SK-N-SH (cell line): ENCODE measurements around the gene ALS2CL. TPM values are rescaled to one million over a fixed set of nuclear protein-coding genes. Genes with fewer than 3 reads are reported as not detected.

Source experiments
- CTCF ChIA-PET: fragments of 300-600, 350-600 bp; formaldehyde crosslinking; extraction: SDS; loops from one replicate; lab custom pipeline; 2021; lab: Yijun Ruan, JAX
- POLR2A ChIA-PET: fragments of 350-600 bp; sonication (Branson Sonifier 250); formaldehyde crosslinking; extraction: SDS; loops from one replicate; lab custom pipeline; 2020; ENCODE audit warnings: antibody characterized with exemption, inconsistent platforms; lab: Yijun Ruan, JAX
- DNase-seq: peaks from one replicate; pipeline ENCODE4 v3.0.0; 2012
- H2AFZ ChIP-seq: fragments of 200-600 bp; sonication (generic); 2 replicates; pipeline ENCODE4 v1.8.1; 2016; ENCODE audit warnings: antibody characterized with exemption, mild to moderate bottlenecking, low read depth
- H3F3A ChIP-seq: fragments of 200-600 bp; sonication (generic); replicated peaks from 2 replicates; pipeline ENCODE3; 2016; ENCODE audit warnings: antibody characterized with exemption, mild to moderate bottlenecking; ENCODE audit not compliant: insufficient read depth
- H3K27ac ChIP-seq, 2 experiments: fragments of 200-500 bp in 1 of 2; fragments of 200-600 bp in 1 of 2; sonication (Bioruptor generic) in 1 of 2; sonication (generic), shearing (Covaris generic) in 1 of 2; 2 replicates each; pipeline versions ENCODE4 v1.5.1 to v1.6.1; 2014 to 2016; ENCODE audit warnings: low read depth in 2 of 2, inconsistent platforms in 1 of 2, low read length in 1 of 2, mild to moderate bottlenecking in 1 of 2, mixed read lengths in 1 of 2
- H3K27me3 ChIP-seq: fragments of 200-600 bp; sonication (generic), shearing (Covaris generic); 2 replicates; pipeline ENCODE4 v1.6.1; 2016; ENCODE audit warnings: mixed run types; ENCODE audit not compliant: insufficient read depth
- H3K36me3 ChIP-seq, 2 experiments: fragments of 200-500 bp in 1 of 2; fragments of 200-600 bp in 1 of 2; sonication (Bioruptor generic) in 1 of 2; sonication (generic) in 1 of 2; replicated peaks in 1 of 2; 2 replicates each; pipeline versions ENCODE3 to v1.5.1; 2014 to 2016; ENCODE audit warnings: low read length in 1 of 2, mild to moderate bottlenecking in 1 of 2; ENCODE audit not compliant: insufficient read depth in 2 of 2, control insufficient read depth in 1 of 2
- H3K4me1 ChIP-seq, 2 experiments: fragments of 200-500 bp in 1 of 2; fragments of 200-600 bp in 1 of 2; sonication (Bioruptor generic) in 1 of 2; sonication (generic), shearing (Covaris generic) in 1 of 2; 2 replicates each; pipeline versions ENCODE4 v1.5.1 to v1.6.1; 2014 to 2016; ENCODE audit warnings: low read depth in 1 of 2, low read length in 1 of 2, mixed run types in 1 of 2; ENCODE audit not compliant: insufficient read depth in 2 of 2, control insufficient read depth in 1 of 2
- H3K4me2 ChIP-seq: fragments of 200-600 bp; sonication (generic), shearing (Covaris generic); 2 replicates; pipeline ENCODE4 v1.6.1; 2017; ENCODE audit warnings: mixed run types
- H3K4me3 ChIP-seq, 2 experiments: fragments of 200-500 bp in 1 of 2; fragments of 200-600 bp in 1 of 2; sonication (Bioruptor generic) in 1 of 2; sonication (generic), shearing (Covaris generic) in 1 of 2; 2 replicates each; pipeline versions ENCODE4 v1.5.1 to v1.8.1; 2014 to 2016; ENCODE audit warnings: low read depth in 2 of 2, inconsistent platforms in 1 of 2, low read length in 1 of 2, mild to moderate bottlenecking in 1 of 2, mixed read lengths in 1 of 2, moderate library complexity in 1 of 2
- H3K79me2 ChIP-seq: fragments of 200-600 bp; sonication (generic); 2 replicates; pipeline ENCODE4 v1.8.1; 2017; ENCODE audit warnings: mild to moderate bottlenecking; ENCODE audit not compliant: insufficient read depth
- H3K9ac ChIP-seq: fragments of 200-600 bp; sonication (generic); 2 replicates; pipeline ENCODE4 v1.6.1; 2017; ENCODE audit warnings: mixed run types
- H3K9me2 ChIP-seq: fragments of 200-600 bp; sonication (generic); 2 replicates; pipeline ENCODE4 v1.6.1; 2017; ENCODE audit warnings: mixed run types
- H3K9me3 ChIP-seq: fragments of 200-600 bp; sonication (generic); 2 replicates; pipeline ENCODE4 v1.6.1; 2017; ENCODE audit warnings: mixed run types, mild to moderate bottlenecking, moderate library complexity
- H4K20me1 ChIP-seq: fragments of 200-600 bp; sonication (generic); 2 replicates; pipeline ENCODE4 v1.6.1; 2017; ENCODE audit warnings: mild to moderate bottlenecking, mixed run types; ENCODE audit not compliant: insufficient read depth
- CHD2 ChIP-seq: fragments of 150-350 bp; IDR thresholded peaks from 2 replicates; pipeline ENCODE4 v1.6.1; 2018; ENCODE audit warnings: low read length; ENCODE audit not compliant: partially characterized antibody
- ELF1 ChIP-seq: IDR thresholded peaks from 2 replicates; pipeline ENCODE4 v1.4.0; 2012
- FOSL2 ChIP-seq: IDR thresholded peaks from 2 replicates; pipeline ENCODE4 v1.4.0; 2012; ENCODE audit warnings: low read depth, mild to moderate bottlenecking, moderate library complexity, borderline replicate concordance
- FOXJ3 ChIP-seq: sonication (generic); formaldehyde crosslinking; IDR thresholded peaks from 2 replicates; pipeline ENCODE4 v1.5.1; 2020; ENCODE audit warnings: mild to moderate bottlenecking, missing genetic modification reagents
- GABPA ChIP-seq: IDR thresholded peaks from 2 replicates; pipeline ENCODE4 v1.4.0; 2012; ENCODE audit warnings: low read depth, mild to moderate bottlenecking
- GATA2 ChIP-seq: sonication (generic); formaldehyde crosslinking; IDR thresholded peaks from 2 replicates; pipeline ENCODE4 v1.5.0; 2020; ENCODE audit warnings: mild to moderate bottlenecking, missing genetic modification reagents
- JUND ChIP-seq: IDR thresholded peaks from 2 replicates; pipeline ENCODE4 v1.4.0; 2012
- MEF2A ChIP-seq: IDR thresholded peaks from 2 replicates; pipeline ENCODE4 v1.4.0; 2012; ENCODE audit warnings: low read depth, borderline replicate concordance
- NFIC ChIP-seq: IDR thresholded peaks from 2 replicates; pipeline ENCODE4 v1.4.0; 2012; ENCODE audit warnings: borderline replicate concordance
- NRF1 ChIP-seq: IDR thresholded peaks from 2 replicates; pipeline ENCODE4 v1.6.1; 2012; ENCODE audit warnings: low read depth, mild to moderate bottlenecking, low read length
- POLR2AphosphoS5 ChIP-seq: IDR thresholded peaks from 2 replicates; pipeline ENCODE4 v1.6.1; 2012; ENCODE audit warnings: low read depth, low read length
- RCOR1 ChIP-seq: fragments of 150-350 bp; IDR thresholded peaks from 2 replicates; pipeline ENCODE4 v1.6.1; 2017; ENCODE audit warnings: antibody characterized with exemption, low read length
- RFX5 ChIP-seq: IDR thresholded peaks from 2 replicates; pipeline ENCODE4 v1.6.1; 2012; ENCODE audit warnings: mild to moderate bottlenecking, improper control_type of control experiment, low read length
- RXRA ChIP-seq: IDR thresholded peaks from 2 replicates; pipeline ENCODE4 v1.4.0; 2012; ENCODE audit warnings: low read depth, mild to moderate bottlenecking, borderline replicate concordance
- SIN3A ChIP-seq: IDR thresholded peaks from 2 replicates; pipeline ENCODE4 v1.6.1; 2012; ENCODE audit warnings: low read depth, mild to moderate bottlenecking, low read length, moderate library complexity, borderline replicate concordance
- SMC3 ChIP-seq: IDR thresholded peaks from 2 replicates; pipeline ENCODE4 v1.6.1; 2012; ENCODE audit warnings: low read depth, low read length, improper control_type of control experiment
- TEAD4 ChIP-seq: IDR thresholded peaks from 2 replicates; pipeline ENCODE4 v1.4.0; 2012; ENCODE audit warnings: mild to moderate bottlenecking, borderline replicate concordance; ENCODE audit not compliant: insufficient read depth
- YY1 ChIP-seq: IDR thresholded peaks from 2 replicates; pipeline ENCODE4 v1.4.0; 2012; ENCODE audit warnings: low read depth, mild to moderate bottlenecking
- WGBS: methylation state at CpG from one replicate; pipeline ENCODE4 v1.1.6; 2017; ENCODE audit warnings: low lambda C conversion rate; 5-methylcytosine and 5-hydroxymethylcytosine counted together
- polyA plus RNA-seq, 3 experiments: library from polyadenylated mRNA; depleted of rRNA; stranded (reverse); fragments of >200 nt; gene quantifications; 2 replicates each; pipeline ENCODE4 v1.2.3, GENCODE V29; 2012
- TF ChIP-seq, protein P1 (sequence below): IDR thresholded peaks from 2 replicates; pipeline ENCODE4 v1.4.0; 2012; ENCODE audit warnings: low read depth, borderline replicate concordance
- TF ChIP-seq, protein P2 (sequence below): fragments of 150-350 bp; IDR thresholded peaks from 2 replicates; pipeline ENCODE4 v1.6.1; 2016; ENCODE audit warnings: mild to moderate bottlenecking, low read depth, low read length
- TF ChIP-seq, protein P3 (sequence below): fragments of 200-600 bp; sonication (generic); IDR thresholded peaks from 2 replicates; pipeline ENCODE4 v1.6.1; 2017; ENCODE audit warnings: antibody characterized with exemption, mild to moderate bottlenecking, moderate library complexity
- TF ChIP-seq, protein P4 (sequence below): IDR thresholded peaks from 2 replicates; pipeline ENCODE4 v1.4.0; 2012; ENCODE audit warnings: low read depth, borderline replicate concordance

Gene ALS2CL
- polyA plus RNA-seq, 1 of the 3 experiments (the other 2 are of a cell fraction) = 0.18 TPM

DNA sequence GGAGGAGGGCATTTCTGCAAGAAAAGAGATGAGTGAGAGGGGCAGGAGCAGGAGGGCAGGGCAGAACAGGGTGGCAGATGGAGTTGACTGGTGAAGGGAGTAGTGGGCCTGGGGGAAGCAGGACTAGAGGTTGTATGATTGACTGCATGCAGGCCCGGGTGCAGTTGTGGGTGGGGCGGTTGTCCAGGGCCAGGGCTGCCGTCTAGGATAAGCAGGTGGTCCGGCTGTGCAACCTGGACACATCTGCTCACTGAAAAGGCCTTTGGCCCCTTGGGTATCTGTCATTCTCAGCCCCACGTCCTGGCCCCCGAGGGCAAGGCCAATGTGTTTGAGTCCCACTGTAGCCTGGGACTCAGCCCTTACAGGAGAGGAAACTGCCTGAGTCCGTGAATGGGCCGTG, 25.4 kb downstream of the ALS2CL start:
- Histone ChIP-seq H3K27ac (no peak overlapping the region), H3K9me3 (no peaks in the 10 kb centered on the region), H3K79me2 (no peaks in the 10 kb centered on the region), H3K27me3 (no peaks in the 10 kb centered on the region), H3K9me2 (no peaks in the 10 kb centered on the region), H4K20me1 (no peaks in the 10 kb centered on the region), H3K9ac (no peak overlapping the region), H3K4me1 (peaks cover 0 to 40% of the 10 kb centered on the region in 2 experiments; a peak in 1 of 4 replicates), H3F3A (no peaks in the 10 kb centered on the region), H3K36me3 (no peaks in the 10 kb centered on the region), H2AFZ (no peak overlapping the region), H3K4me3 (no peak overlapping the region), H3K4me2 (no peak overlapping the region)
- ChIA-PET CTCF (interaction anchor here (5.4 kb wide), 1 partner anchor 179 kb away, joined by 24 read pairs; no protein-coding TSS in a partner anchor), POLR2A (no interaction called here)
- 0% methylated on average over 2 of the region's 8 CpGs for WGBS
- peak; percentile 6 for DNase-seq
- TF ChIP-seq RFX5 = no peak
- TF ChIP-seq FOSL2 = no peak
- TF ChIP-seq TEAD4 = no peak
- no peak for TF ChIP-seq GATA2
- no peak for TF ChIP-seq JUND
- no peak for TF ChIP-seq GABPA
- TF ChIP-seq, protein P1, sequence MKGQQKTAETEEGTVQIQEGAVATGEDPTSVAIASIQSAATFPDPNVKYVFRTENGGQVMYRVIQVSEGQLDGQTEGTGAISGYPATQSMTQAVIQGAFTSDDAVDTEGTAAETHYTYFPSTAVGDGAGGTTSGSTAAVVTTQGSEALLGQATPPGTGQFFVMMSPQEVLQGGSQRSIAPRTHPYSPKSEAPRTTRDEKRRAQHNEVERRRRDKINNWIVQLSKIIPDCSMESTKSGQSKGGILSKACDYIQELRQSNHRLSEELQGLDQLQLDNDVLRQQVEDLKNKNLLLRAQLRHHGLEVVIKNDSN = no peak
- TF ChIP-seq CHD2 = no peak
- TF ChIP-seq NFIC = no peak
- TF ChIP-seq POLR2AphosphoS5 = no peak
- no peak for TF ChIP-seq RCOR1
- no peak for TF ChIP-seq YY1
- TF ChIP-seq ELF1 = no peak
- TF ChIP-seq SIN3A = no peak
- TF ChIP-seq FOXJ3 = no peak

DNA sequence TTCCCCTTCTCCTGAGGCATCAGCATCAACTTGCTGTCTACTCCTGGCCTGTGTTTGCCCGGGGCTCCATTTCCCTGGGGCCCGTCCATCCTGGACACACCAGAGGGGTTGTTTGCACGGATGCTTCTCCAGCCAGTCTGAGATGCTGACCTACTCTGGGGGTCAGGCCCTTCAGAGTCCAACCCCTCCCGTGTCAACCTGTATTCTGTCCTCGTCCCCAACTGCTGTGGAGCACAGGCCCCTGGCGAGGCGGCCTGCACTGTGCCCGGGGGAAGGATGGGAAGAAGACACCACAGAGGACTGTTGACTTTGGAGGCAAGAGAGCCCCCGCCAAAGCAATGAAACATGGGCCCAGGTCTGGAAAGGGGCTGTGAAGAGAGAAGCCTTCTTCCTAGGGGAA, 25.8 kb downstream of the ALS2CL start:
- no peaks in the 10 kb centered on the region for H3K27me3 ChIP-seq
- H3K27ac ChIP-seq = no peak overlapping the region
- peaks cover 0 to 45% of the 10 kb centered on the region in 2 experiments; a peak in 1 of 4 replicates for H3K4me1 ChIP-seq
- no peaks in the 10 kb centered on the region for H4K20me1 ChIP-seq
- CTCF ChIA-PET = interaction anchor here (5.1 kb wide), 1 partner anchor 179 kb away, joined by 54 read pairs; no protein-coding TSS in a partner anchor
- no peak overlapping the region for H3K4me2 ChIP-seq
- POLR2A ChIA-PET = no interaction called here
- no peak overlapping the region for H3K9ac ChIP-seq
- no peaks in the 10 kb centered on the region for H3K9me3 ChIP-seq
- no peaks in the 10 kb centered on the region for H3F3A ChIP-seq
- WGBS = 54% methylated on average over 9 of the region's 9 CpGs
- H3K36me3 ChIP-seq = no peaks in the 10 kb centered on the region
- no peaks in the 10 kb centered on the region for H3K9me2 ChIP-seq
- H3K79me2 ChIP-seq = no peaks in the 10 kb centered on the region
- peak; percentile 4 for DNase-seq
- H2AFZ ChIP-seq = no peak overlapping the region
- no peak overlapping the region for H3K4me3 ChIP-seq
- TF ChIP-seq, protein P2, sequence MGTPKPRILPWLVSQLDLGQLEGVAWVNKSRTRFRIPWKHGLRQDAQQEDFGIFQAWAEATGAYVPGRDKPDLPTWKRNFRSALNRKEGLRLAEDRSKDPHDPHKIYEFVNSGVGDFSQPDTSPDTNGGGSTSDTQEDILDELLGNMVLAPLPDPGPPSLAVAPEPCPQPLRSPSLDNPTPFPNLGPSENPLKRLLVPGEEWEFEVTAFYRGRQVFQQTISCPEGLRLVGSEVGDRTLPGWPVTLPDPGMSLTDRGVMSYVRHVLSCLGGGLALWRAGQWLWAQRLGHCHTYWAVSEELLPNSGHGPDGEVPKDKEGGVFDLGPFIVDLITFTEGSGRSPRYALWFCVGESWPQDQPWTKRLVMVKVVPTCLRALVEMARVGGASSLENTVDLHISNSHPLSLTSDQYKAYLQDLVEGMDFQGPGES = no peak
- TF ChIP-seq SMC3 = no peak
- TF ChIP-seq, protein P3, sequence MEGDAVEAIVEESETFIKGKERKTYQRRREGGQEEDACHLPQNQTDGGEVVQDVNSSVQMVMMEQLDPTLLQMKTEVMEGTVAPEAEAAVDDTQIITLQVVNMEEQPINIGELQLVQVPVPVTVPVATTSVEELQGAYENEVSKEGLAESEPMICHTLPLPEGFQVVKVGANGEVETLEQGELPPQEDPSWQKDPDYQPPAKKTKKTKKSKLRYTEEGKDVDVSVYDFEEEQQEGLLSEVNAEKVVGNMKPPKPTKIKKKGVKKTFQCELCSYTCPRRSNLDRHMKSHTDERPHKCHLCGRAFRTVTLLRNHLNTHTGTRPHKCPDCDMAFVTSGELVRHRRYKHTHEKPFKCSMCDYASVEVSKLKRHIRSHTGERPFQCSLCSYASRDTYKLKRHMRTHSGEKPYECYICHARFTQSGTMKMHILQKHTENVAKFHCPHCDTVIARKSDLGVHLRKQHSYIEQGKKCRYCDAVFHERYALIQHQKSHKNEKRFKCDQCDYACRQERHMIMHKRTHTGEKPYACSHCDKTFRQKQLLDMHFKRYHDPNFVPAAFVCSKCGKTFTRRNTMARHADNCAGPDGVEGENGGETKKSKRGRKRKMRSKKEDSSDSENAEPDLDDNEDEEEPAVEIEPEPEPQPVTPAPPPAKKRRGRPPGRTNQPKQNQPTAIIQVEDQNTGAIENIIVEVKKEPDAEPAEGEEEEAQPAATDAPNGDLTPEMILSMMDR = no peak
- TF ChIP-seq NRF1 = no peak
- no peak for TF ChIP-seq JUND
- TF ChIP-seq FOXJ3 = no peak
- no peak for TF ChIP-seq RXRA
- TF ChIP-seq, protein P4, sequence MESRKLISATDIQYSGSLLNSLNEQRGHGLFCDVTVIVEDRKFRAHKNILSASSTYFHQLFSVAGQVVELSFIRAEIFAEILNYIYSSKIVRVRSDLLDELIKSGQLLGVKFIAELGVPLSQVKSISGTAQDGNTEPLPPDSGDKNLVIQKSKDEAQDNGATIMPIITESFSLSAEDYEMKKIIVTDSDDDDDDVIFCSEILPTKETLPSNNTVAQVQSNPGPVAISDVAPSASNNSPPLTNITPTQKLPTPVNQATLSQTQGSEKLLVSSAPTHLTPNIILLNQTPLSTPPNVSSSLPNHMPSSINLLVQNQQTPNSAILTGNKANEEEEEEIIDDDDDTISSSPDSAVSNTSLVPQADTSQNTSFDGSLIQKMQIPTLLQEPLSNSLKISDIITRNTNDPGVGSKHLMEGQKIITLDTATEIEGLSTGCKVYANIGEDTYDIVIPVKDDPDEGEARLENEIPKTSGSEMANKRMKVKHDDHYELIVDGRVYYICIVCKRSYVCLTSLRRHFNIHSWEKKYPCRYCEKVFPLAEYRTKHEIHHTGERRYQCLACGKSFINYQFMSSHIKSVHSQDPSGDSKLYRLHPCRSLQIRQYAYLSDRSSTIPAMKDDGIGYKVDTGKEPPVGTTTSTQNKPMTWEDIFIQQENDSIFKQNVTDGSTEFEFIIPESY = no peak
- no peak for TF ChIP-seq MEF2A
